H1 (cell line): ENCODE results near the gene SNX25. TPM values are rescaled to one million over a fixed set of nuclear protein-coding genes. Genes with fewer than 3 reads are reported as not detected.
"Not testable (repeated sequence)": the region's sequence is repeated elsewhere in the genome, so short reads cannot be mapped to it uniquely, and the experiment has no call there.

ENCODE experiments used
- CTCF ChIA-PET: fragments of 300-600 bp; sonication (Branson Sonifier 250); formaldehyde crosslinking; loops from one replicate; lab custom pipeline; 2021; ENCODE audit not compliant: partially characterized antibody; lab: Charles Lee
- POLR2A ChIA-PET: fragments of 300-600 bp; sonication (Branson Sonifier 250); formaldehyde crosslinking; loops from one replicate; lab custom pipeline; 2021; ENCODE audit warnings: inconsistent platforms; ENCODE audit not compliant: partially characterized antibody; lab: Charles Lee
- DNase-seq, 2 experiments: peaks; one replicate each; pipeline versions ENCODE4 v3.0.0 to v3.0.0-alpha.2; 2010 to 2022; ENCODE audit warnings: low spot score in 2 of 2, low read depth in 1 of 2, mixed read lengths in 1 of 2
- FAIRE-seq: peaks from 2 replicates; lab custom pipeline; 2011; peaks lifted over from hg19 to GRCh38; lab: Jason Lieb, UNC
- H2AFZ ChIP-seq: 2 replicates; pipeline ENCODE4 v1.8.1; 2012; ENCODE audit warnings: low read length, inconsistent platforms
- H2AK5ac ChIP-seq: 2 replicates; pipeline ENCODE4 v1.6.1; 2013; ENCODE audit warnings: low read depth, low read length
- H2BK120ac ChIP-seq: replicated peaks from 2 replicates; pipeline ENCODE3; 2013; ENCODE audit warnings: low read depth, low read length, inconsistent platforms
- H2BK12ac ChIP-seq: 2 replicates; pipeline ENCODE4 v1.6.1; 2013; ENCODE audit warnings: low read depth, low read length
- H2BK15ac ChIP-seq: 2 replicates; pipeline ENCODE4 v1.6.1; 2013; ENCODE audit warnings: low read length
- H2BK20ac ChIP-seq: 2 replicates; pipeline ENCODE4 v1.6.1; 2013; ENCODE audit warnings: low read length
- H2BK5ac ChIP-seq: 2 replicates; pipeline ENCODE4 v1.6.1; 2013; ENCODE audit warnings: low read depth, low read length
- H3K14ac ChIP-seq: 2 replicates; pipeline ENCODE4 v1.6.1; 2013; ENCODE audit warnings: inconsistent platforms; ENCODE audit not compliant: insufficient read length
- H3K18ac ChIP-seq: 2 replicates; pipeline ENCODE4 v1.6.1; 2013; ENCODE audit warnings: low read length; ENCODE audit errors: extremely low read depth
- H3K23ac ChIP-seq: 2 replicates; pipeline ENCODE4 v1.6.1; 2013; ENCODE audit warnings: inconsistent platforms; ENCODE audit not compliant: insufficient read length
- H3K23me2 ChIP-seq: 2 replicates; pipeline ENCODE4 v1.6.1; 2013; ENCODE audit warnings: low read depth, low read length
- H3K27ac ChIP-seq: 2 replicates; pipeline ENCODE4 v1.6.1; 2011; ENCODE audit warnings: low read depth, low read length, inconsistent platforms
- H3K27me3 ChIP-seq, 4 experiments: replicated peaks in 1 of 4; 1 replicate in 1 of 4; 2 replicates in 3 of 4; pipeline versions ENCODE4 v1.6.1 to v1.8.1; 2011 to 2013; ENCODE audit warnings: low read length in 3 of 4, mild to moderate bottlenecking in 3 of 4, inconsistent platforms in 2 of 4, mixed read lengths in 2 of 4, moderate library complexity in 1 of 4; ENCODE audit not compliant: control insufficient read depth in 3 of 4, insufficient read depth in 3 of 4; ENCODE audit errors: extremely low read depth in 1 of 4
- H3K36me3 ChIP-seq, 4 experiments: 2 replicates each; pipeline versions ENCODE4 v1.6.1 to v1.8.1; 2011 to 2013; ENCODE audit warnings: mild to moderate bottlenecking in 4 of 4, low read length in 3 of 4, moderate library complexity in 2 of 4, control low read depth in 1 of 4, inconsistent platforms in 1 of 4; ENCODE audit not compliant: insufficient read depth in 4 of 4, control insufficient read depth in 2 of 4
- H3K4ac ChIP-seq: replicated peaks from 2 replicates; pipeline ENCODE3; 2013; ENCODE audit warnings: low read length, low read depth, mixed read lengths, inconsistent platforms; ENCODE audit not compliant: insufficient read length
- H3K4me1 ChIP-seq, 4 experiments: replicated peaks in 1 of 4; 1 replicate in 1 of 4; 2 replicates in 3 of 4; pipeline versions ENCODE4 v1.6.1 to v1.8.1; 2011 to 2013; ENCODE audit warnings: low read length in 3 of 4, inconsistent platforms in 2 of 4, mixed read lengths in 1 of 4; ENCODE audit not compliant: insufficient read depth in 4 of 4, control insufficient read depth in 3 of 4
- H3K4me2 ChIP-seq, 2 experiments: 2 replicates each; pipeline versions ENCODE4 v1.6.1 to v1.8.1; 2011 to 2013; ENCODE audit warnings: low read depth in 2 of 2, low read length in 2 of 2, control low read depth in 1 of 2, inconsistent platforms in 1 of 2, mild to moderate bottlenecking in 1 of 2; ENCODE audit not compliant: insufficient read depth in 1 of 2
- H3K4me3 ChIP-seq, 4 experiments: fragments of 200-600, 300-600 bp in 1 of 4; sonication (generic), shearing (Covaris generic), sonication (Bioruptor Twin) in 1 of 4; 2 replicates each; pipeline versions ENCODE4 v1.5.1 to v1.8.1; 2011 to 2016; ENCODE audit warnings: low read length in 4 of 4, low read depth in 3 of 4, control low read depth in 2 of 4, inconsistent platforms in 2 of 4, mild to moderate bottlenecking in 2 of 4, mixed read lengths in 1 of 4, moderate library complexity in 1 of 4; ENCODE audit not compliant: insufficient read depth in 2 of 4; ENCODE audit errors: extremely low read depth in 1 of 4
- H3K56ac ChIP-seq: replicated peaks from 2 replicates; pipeline ENCODE3; 2013; ENCODE audit warnings: low read depth, mild to moderate bottlenecking, mixed read lengths, low read length, inconsistent platforms; ENCODE audit not compliant: insufficient read length
- H3K79me1 ChIP-seq: 2 replicates; pipeline ENCODE4 v1.6.1; 2013; ENCODE audit warnings: low read depth, low read length, control low read depth
- H3K79me2 ChIP-seq, 2 experiments: 2 replicates each; pipeline versions ENCODE4 v1.6.1 to v1.8.1; 2012 to 2013; ENCODE audit warnings: low read length in 2 of 2, mild to moderate bottlenecking in 2 of 2, inconsistent platforms in 1 of 2; ENCODE audit not compliant: insufficient read depth in 2 of 2, control insufficient read depth in 1 of 2
- H3K9ac ChIP-seq, 4 experiments: replicated peaks in 1 of 4; 1 replicate in 1 of 4; 2 replicates in 3 of 4; pipeline versions ENCODE4 v1.6.1 to v1.8.1; 2011 to 2013; ENCODE audit warnings: low read depth in 3 of 4, low read length in 3 of 4, control low read depth in 2 of 4, mild to moderate bottlenecking in 2 of 4, moderate library complexity in 2 of 4, inconsistent platforms in 1 of 4; ENCODE audit errors: extremely low read depth in 1 of 4
- H3K9me3 ChIP-seq, 2 experiments: 2 replicates each; pipeline versions ENCODE4 v1.6.1 to v1.8.1; 2012 to 2013; ENCODE audit warnings: mild to moderate bottlenecking in 2 of 2, moderate library complexity in 2 of 2, control low read depth in 1 of 2, inconsistent platforms in 1 of 2, low read depth in 1 of 2, low read length in 1 of 2, mixed read lengths in 1 of 2; ENCODE audit not compliant: insufficient read depth in 2 of 2
- H4K20me1 ChIP-seq, 2 experiments: replicated peaks in 1 of 2; 2 replicates each; pipeline versions ENCODE3 to v1.8.1; 2011 to 2013; ENCODE audit warnings: inconsistent platforms in 2 of 2, low read length in 2 of 2, mild to moderate bottlenecking in 1 of 2; ENCODE audit not compliant: insufficient read depth in 2 of 2, control insufficient read depth in 1 of 2
- H4K5ac ChIP-seq: 2 replicates; pipeline ENCODE4 v1.6.1; 2013; ENCODE audit warnings: low read length, low read depth, mixed read lengths, inconsistent platforms; ENCODE audit not compliant: insufficient read length
- H4K8ac ChIP-seq: 2 replicates; pipeline ENCODE4 v1.8.0; 2013; ENCODE audit warnings: mild to moderate bottlenecking, moderate library complexity, low read length, inconsistent platforms; ENCODE audit not compliant: insufficient read depth; ENCODE audit errors: extremely low read depth
- H4K91ac ChIP-seq: replicated peaks from 2 replicates; pipeline ENCODE3; 2013; ENCODE audit warnings: low read length, mixed read lengths, inconsistent platforms; ENCODE audit not compliant: insufficient read length
- WGBS, 2 experiments: shearing (Covaris generic) in 1 of 2; methylation state at CpG; one replicate each; pipeline versions ENCODE4 v1.1.6 to v1.1.7; 2013 to 2015; ENCODE audit warnings: low lambda C conversion rate in 2 of 2, mixed read lengths in 2 of 2, inconsistent platforms in 1 of 2, low coverage in 1 of 2, missing lambda C conversion rate in 1 of 2; ENCODE audit not compliant: insufficient replicate concordance in 2 of 2, insufficient coverage in 1 of 2, insufficient read length in 1 of 2; ENCODE audit errors: extremely low coverage in 1 of 2, missing lambda C conversion rate in 1 of 2; 5-methylcytosine and 5-hydroxymethylcytosine counted together
- polyA plus RNA-seq, 7 experiments: library from polyadenylated mRNA; depleted of rRNA in 3 of 7; stranded (reverse) in 5 of 7; unstranded in 2 of 7; fragments of >200 nt in 5 of 7; fragments of 200-250 nt in 2 of 7; gene quantifications; 1 replicate in 5 of 7; 2 replicates in 1 of 7; 4 replicates in 1 of 7; pipeline versions ENCODE4 v1.2.1 to v1.2.3, GENCODE V29; 2011 to 2013; ENCODE audit warnings: missing spikeins in 2 of 7, mixed read lengths in 2 of 7
- total RNA-seq: library from RNA; stranded (reverse); fragmentation: NEBNext Ultra II Directional; extraction: Animal tissue kit (Norgen Biotek cat#: 25700); gene quantifications from 2 replicates; pipeline ENCODE4 v1.2.1, GENCODE V29; 2021

SNX25 gene
- total and polyA plus RNA-seq, 2 of the 8 experiments (the other 6 are each of a cell fraction or from before 2014, with no cell fraction given) = 5.4 to 19.9 TPM

GRCh38 chr4:185205073-185205472 lies 4.3 kb upstream of the SNX25 start:
- not testable (repeated sequence) for H3K4ac ChIP-seq, H3K23me2 ChIP-seq, H2BK120ac ChIP-seq, H3K4me1 ChIP-seq, FAIRE-seq, H4K5ac ChIP-seq, H2BK20ac ChIP-seq, H3K9me3 ChIP-seq, H4K91ac ChIP-seq, H3K27ac ChIP-seq, H3K14ac ChIP-seq, H2BK5ac ChIP-seq, H3K9ac ChIP-seq, H2AFZ ChIP-seq, H3K56ac ChIP-seq, H3K36me3 ChIP-seq, DNase-seq, H4K8ac ChIP-seq, H2BK15ac ChIP-seq, H2AK5ac ChIP-seq, H4K20me1 ChIP-seq, H3K27me3 ChIP-seq, H3K4me3 ChIP-seq, H2BK12ac ChIP-seq, H3K4me2 ChIP-seq, H3K79me1 ChIP-seq, H3K18ac ChIP-seq, H3K23ac ChIP-seq
- H3K79me2 ChIP-seq = 0 out of 4 replicates have a peak, but pooled peaks cover 0 to 11% of the 10 kb centered on the region in 2 experiments
- WGBS, 2 experiments = 88% methylated on average over 13 of the region's 13 CpGs; no CpG with 5 or more reads in 1 of the 2 experiments
- POLR2A ChIA-PET = interaction anchor here (2.0 kb wide), 1 partner anchor 21 kb away, joined by 5 read pairs; no protein-coding TSS in a partner anchor
- CTCF ChIA-PET = interaction anchor here (0.6 to 1.5 kb wide), 4 partner anchors 21 to 473 kb away, joined by 3 to 6 read pairs (median 3); no protein-coding TSS in a partner anchor
